G401 (cell line): ENCODE measurements around the gene PIK3CG. TPM values are rescaled to one million over a fixed set of nuclear protein-coding genes. Genes with fewer than 3 reads are reported as not detected.

Source experiments
- DNase-seq: peaks from one replicate; pipeline ENCODE4 v3.0.0-alpha.2; 2015; ENCODE audit warnings: low spot score
- in situ Hi-C: cut with HindIII; loops from 2 replicates; pipeline ENCODE4 v1.10.0; 2016; ENCODE audit warnings: low sequenced_read_pairs, mixed read lengths
- total RNA-seq: library from RNA; depleted of rRNA; stranded (reverse); fragments of >200 nt; shearing (Covaris generic); gene quantifications from 2 replicates; pipeline ENCODE4 v1.2.3, GENCODE V29; 2014

The PIK3CG gene
- total RNA-seq, 1 experiment from 2014 or later = 1.5 TPM

- DNase-seq = no peak
- in situ Hi-C loops = no loop called here
These were observed 11.7 kb upstream of the PIK3CG start for GRCh38 chr7:106853250-106853908.

GRCh38 chr7:106855540-106856132, 9.4 kb upstream of the PIK3CG start:
- no peak for DNase-seq
- in situ Hi-C loops = no loop called here

GRCh38 chr7:106858618-106859532, 6.2 kb upstream of the PIK3CG start:
- in situ Hi-C loops = no loop called here
- DNase-seq = no peak

- in situ Hi-C loops = no loop called here
- DNase-seq = no peak
These were observed 2.6 kb upstream of the PIK3CG start for GRCh38 chr7:106862317-106863089.

- DNase-seq = no peak
- in situ Hi-C loops = no loop called here
These were observed 1.6 kb upstream of the PIK3CG start for GRCh38 chr7:106863274-106863997.

- DNase-seq = no peak
- in situ Hi-C loops = no loop called here
These were observed 592 bp upstream of the PIK3CG start for GRCh38 chr7:106864298-106865081.

GRCh38 chr7:106866298-106867281, 1.5 kb downstream of the PIK3CG start:
- in situ Hi-C loops = no loop called here

GRCh38 chr7:106867641-106868351, 2.7 kb downstream of the PIK3CG start:
- in situ Hi-C loops = no loop called here
- no peak for DNase-seq

More at GRCh38 chr7:106866298-106867281, 1.5 kb downstream of the PIK3CG start:
- DNase-seq = no peak

- no peak for DNase-seq
- in situ Hi-C loops = no loop called here
These were observed 3.3 kb downstream of the PIK3CG start for GRCh38 chr7:106868364-106868763.

GRCh38 chr7:106869954-106870353, 4.9 kb downstream of the PIK3CG start:
- no peak for DNase-seq
- in situ Hi-C loops = no loop called here

GRCh38 chr7:106870528-106870927, 5.4 kb downstream of the PIK3CG start:
- in situ Hi-C loops = no loop called here
- DNase-seq = no peak

GRCh38 chr7:106870983-106871410, 5.9 kb downstream of the PIK3CG start:
- in situ Hi-C loops = no loop called here
- DNase-seq = no peak

GRCh38 chr7:106871793-106872571, 6.9 kb downstream of the PIK3CG start:
- no peak for DNase-seq
- in situ Hi-C loops = no loop called here

GRCh38 chr7:106872763-106873162, 7.7 kb downstream of the PIK3CG start:
- in situ Hi-C loops = no loop called here
- DNase-seq = no peak

GRCh38 chr7:106874076-106874475, 9.0 kb downstream of the PIK3CG start:
- in situ Hi-C loops = no loop called here

GRCh38 chr7:106875508-106875907, 10.4 kb downstream of the PIK3CG start:
- DNase-seq = no peak
- in situ Hi-C loops = no loop called here

More at GRCh38 chr7:106874076-106874475, 9.0 kb downstream of the PIK3CG start:
- no peak for DNase-seq
